Lower leg skin (tissue), 4 donors: Measurements from ENCODE around the gene TMEM242. TPM values are rescaled to one million over a fixed set of nuclear protein-coding genes. Genes with fewer than 3 reads are reported as not detected.

Source experiments
- DNase-seq, 2 donors: peaks; one replicate each; pipeline ENCODE4 v3.0.0-alpha.2; 2019; ENCODE audit warnings: low spot score in 2 of 2
- H3K4me3 ChIP-seq: fragments of 200-600 bp; sonication (generic); 2 replicates; pipeline ENCODE4 v1.5.1; 2017; ENCODE audit warnings: mild to moderate bottlenecking, low read depth; ENCODE audit not compliant: poor library complexity, severe bottlenecking
- CTCF ChIP-seq, 3 donors: fragments of 450-650 bp; IDR thresholded peaks; one replicate each; pipeline ENCODE4 v1.5.1; 2016; ENCODE audit warnings: antibody characterized with exemption in 3 of 3, mild to moderate bottlenecking in 3 of 3, moderate library complexity in 2 of 3
- POLR2A ChIP-seq, 2 donors: fragments of 450-650 bp; IDR thresholded peaks; one replicate each; pipeline ENCODE4 v1.6.1; 2016 to 2017; ENCODE audit warnings: antibody characterized with exemption in 2 of 2, mild to moderate bottlenecking in 1 of 2, moderate library complexity in 1 of 2
- WGBS, 2 donors: methylation state at CpG; one replicate each; pipeline ENCODE4 v1.1.5; 2018; 5-methylcytosine and 5-hydroxymethylcytosine counted together
- intact Hi-C: fragments of 100-400 bp; cut with DNase I; formaldehyde crosslinking; loops from one replicate; pipeline ENCODE4 v1.15.0; 2023; ENCODE audit warnings: low total_unique reads
- total RNA-seq, 4 donors: library from RNA; depleted of rRNA; stranded (reverse); fragments of >200 nt; gene quantifications; one replicate each; pipeline ENCODE4 v1.1.0, GENCODE V29; 2016

The TMEM242 gene
- total RNA-seq, 4 donors from 2014 or later = 4.5 to 6.7 (median 4.8) TPM

DNA sequence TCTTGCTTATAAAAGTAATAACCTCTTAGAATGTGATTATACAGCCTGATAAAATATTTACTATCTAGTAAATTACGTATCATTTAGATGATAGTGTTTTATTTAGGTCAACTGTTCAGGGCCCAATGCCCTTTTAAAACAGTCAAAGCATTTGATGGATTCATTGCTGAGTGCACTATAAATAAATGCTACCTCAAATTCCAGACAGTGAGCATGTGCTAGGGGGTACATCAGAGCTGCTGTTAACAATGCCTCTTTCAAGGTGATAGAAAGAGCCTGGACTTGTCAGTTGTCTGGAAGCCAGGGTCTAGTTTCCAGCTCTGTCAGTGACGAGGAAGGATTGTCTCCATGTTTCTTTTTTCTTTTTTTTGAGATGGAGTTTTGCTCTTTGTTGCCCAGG lies 7.5 kb upstream of the TMEM242 start:
- intact Hi-C loops = no loop called here
- DNase-seq = no peak
- 58 to 75% methylated on average over 2 of the region's 2 CpGs for WGBS, 2 donors
- no peak overlapping the region for H3K4me3 ChIP-seq
- TF ChIP-seq POLR2A (IDR thresholded peaks at IDR 0.05) (no peak), CTCF (IDR thresholded peaks at IDR 0.05) (no peak)

GRCh38 chr6:157329829-157330228 lies 6.5 kb upstream of the TMEM242 start:
- no peak for DNase-seq
- no peak overlapping the region for H3K4me3 ChIP-seq
- TF ChIP-seq CTCF (IDR thresholded peaks at IDR 0.05) (no peak), POLR2A (IDR thresholded peaks at IDR 0.05) (no peak)
- intact Hi-C loops = no loop called here
- WGBS, 2 donors = 28 to 53% methylated on average over 1 of the region's 1 CpG

GRCh38 chr6:157328108-157328692 lies 4.9 kb upstream of the TMEM242 start:
- no peak for DNase-seq
- H3K4me3 ChIP-seq = no peak overlapping the region
- TF ChIP-seq POLR2A (IDR thresholded peaks at IDR 0.05) = no peak
- no peak for TF ChIP-seq CTCF (IDR thresholded peaks at IDR 0.05)
- intact Hi-C loops = no loop called here
- WGBS, 2 donors = 55 to 59% methylated on average over 5 of the region's 5 CpGs

DNA sequence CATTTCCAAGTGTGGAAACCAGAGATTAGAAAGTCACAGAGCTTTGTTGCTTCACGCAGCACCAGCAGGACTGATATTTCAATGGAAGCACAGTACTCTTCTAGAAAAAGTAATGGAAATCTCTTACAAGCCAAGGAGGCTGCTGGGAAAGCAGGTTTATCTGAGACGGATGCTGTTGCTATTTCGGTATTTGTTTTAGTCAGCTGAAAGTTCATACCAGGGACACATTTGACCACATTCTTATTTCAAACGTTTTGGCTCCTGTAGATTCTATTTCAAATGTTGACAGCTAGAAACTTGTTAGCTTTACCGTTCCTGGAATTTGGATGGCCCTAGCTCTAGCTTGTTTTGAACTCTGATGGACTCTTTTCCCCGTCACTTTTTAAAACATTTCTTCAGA lies 3.7 kb upstream of the TMEM242 start:
- no peak for DNase-seq

GRCh38 chr6:157325069-157325805 lies 1.9 kb upstream of the TMEM242 start:
- no peak for DNase-seq
- WGBS, 2 donors = 42 to 47% methylated on average over 9 of the region's 9 CpGs
- H3K4me3 ChIP-seq = no peak overlapping the region
- no peak for TF ChIP-seq CTCF (IDR thresholded peaks at IDR 0.05)
- no peak for TF ChIP-seq POLR2A (IDR thresholded peaks at IDR 0.05)
- intact Hi-C loops = no loop called here

More for the DNA sequence above, 3.7 kb upstream of the TMEM242 start:
- WGBS, 2 donors = 20 to 28% methylated on average over 6 of the region's 6 CpGs
- intact Hi-C loops = no loop called here
- TF ChIP-seq POLR2A (IDR thresholded peaks at IDR 0.05) = no peak
- TF ChIP-seq CTCF (IDR thresholded peaks at IDR 0.05) = no peak
- no peak overlapping the region for H3K4me3 ChIP-seq
